ENCODE results near the gene RARRES2. TPM values are rescaled to one million over a fixed set of nuclear protein-coding genes. Genes with fewer than 3 reads are reported as not detected.

RARRES2 gene
- total RNA-seq, 1 experiment from 2014 or later: 2.1 TPM

DNA sequence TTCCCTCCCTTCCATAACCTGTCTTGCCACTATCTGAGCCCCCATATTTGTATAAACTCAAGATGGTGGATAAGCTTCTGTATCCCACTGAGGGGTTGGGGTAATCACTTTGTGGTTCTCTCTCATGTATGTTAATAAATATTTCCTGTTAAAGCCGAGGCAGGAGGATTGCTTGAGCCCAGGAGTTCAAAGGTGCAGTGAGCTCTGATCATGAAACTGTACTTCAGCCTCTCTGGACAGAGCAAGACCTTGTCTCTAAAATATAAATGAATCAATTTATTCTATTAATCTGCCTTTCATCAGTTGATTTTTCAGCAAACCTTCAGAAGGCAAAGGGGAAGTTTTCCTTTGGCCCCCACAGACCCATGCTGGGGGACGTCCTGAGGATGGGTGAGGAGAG is 1.8 kb upstream of the RARRES2 start:
- H3K27ac ChIP-seq (ENCODE audit: low read depth, low read length): no peak overlapping the region
- ATAC-seq: no peak
- no peaks in the 10 kb centered on the region for H3K36me3 ChIP-seq (ENCODE audit: control insufficient read depth in 1 of 2, insufficient read depth in 2 of 2, low read length in 2 of 2)
- no peaks in the 10 kb centered on the region for H3K4me1 ChIP-seq (ENCODE audit: control insufficient read depth in 1 of 2, insufficient read depth in 2 of 2, low read length in 2 of 2)
- no peak for DNase-seq (ENCODE audit: low read depth, low spot score)
- intact Hi-C loops (cut with micrococcal nuclease): no loop called here
- no peak overlapping the region for H2AFZ ChIP-seq (ENCODE audit: low read depth, low read length, poor library complexity, severe bottlenecking)
- H3K9ac ChIP-seq (ENCODE audit: low read length): no peak overlapping the region
- ChIA-PET RAD21 (ENCODE audit: low non-redundant PET in 1 of 2, low total read pairs in 2 of 2, uncharacterized antibody in 2 of 2, unreplicated experiment in 2 of 2) (no interaction called here), CTCF (no interaction called here), POLR2A (no interaction called here)
- no peaks in the 10 kb centered on the region for H3K27me3 ChIP-seq (ENCODE audit: insufficient read depth, low read length)
- no peaks in the 10 kb centered on the region for H3K9me2 ChIP-seq (ENCODE audit: insufficient read depth)
- no TSS peak for BruUV-seq (replicated peaks)
- H4K20me1 ChIP-seq (ENCODE audit: insufficient read depth): no peaks in the 10 kb centered on the region
- no peak for TF ChIP-seq RAD21 (IDR thresholded peaks at IDR 0.05; ENCODE audit: low read depth)
- TF ChIP-seq POLR2AphosphoS5 (IDR thresholded peaks at IDR 0.05; ENCODE audit: low read depth, low read length): no peak
- no peak for TF ChIP-seq SRF (IDR thresholded peaks at IDR 0.05; ENCODE audit: low read depth)
- TF ChIP-seq CBX3 (IDR thresholded peaks at IDR 0.05; ENCODE audit: low read depth): no peak
- no peak for TF ChIP-seq TCF7L2 (IDR thresholded peaks at IDR 0.05; ENCODE audit: borderline replicate concordance, extremely low read depth, insufficient read depth, insufficient read length)
- TF ChIP-seq EZH2phosphoT487 (IDR thresholded peaks at IDR 0.05; ENCODE audit: borderline replicate concordance): no peak
- TF ChIP-seq YY1 (IDR thresholded peaks at IDR 0.05; ENCODE audit: extremely low read depth, insufficient replicate concordance, low read depth, low read length): no peak
- TF ChIP-seq ZFX (IDR thresholded peaks at IDR 0.05): no peak
- TF ChIP-seq POLR2A (IDR thresholded peaks at IDR 0.05; ENCODE audit: borderline replicate concordance, extremely low read depth, insufficient read depth, insufficient read length): no peak
- TF ChIP-seq FOSL1 (IDR thresholded peaks at IDR 0.05; ENCODE audit: low read depth): no peak
- no peak for TF ChIP-seq CEBPB (IDR thresholded peaks at IDR 0.05; ENCODE audit: low read depth)
- TF ChIP-seq, protein P1, sequence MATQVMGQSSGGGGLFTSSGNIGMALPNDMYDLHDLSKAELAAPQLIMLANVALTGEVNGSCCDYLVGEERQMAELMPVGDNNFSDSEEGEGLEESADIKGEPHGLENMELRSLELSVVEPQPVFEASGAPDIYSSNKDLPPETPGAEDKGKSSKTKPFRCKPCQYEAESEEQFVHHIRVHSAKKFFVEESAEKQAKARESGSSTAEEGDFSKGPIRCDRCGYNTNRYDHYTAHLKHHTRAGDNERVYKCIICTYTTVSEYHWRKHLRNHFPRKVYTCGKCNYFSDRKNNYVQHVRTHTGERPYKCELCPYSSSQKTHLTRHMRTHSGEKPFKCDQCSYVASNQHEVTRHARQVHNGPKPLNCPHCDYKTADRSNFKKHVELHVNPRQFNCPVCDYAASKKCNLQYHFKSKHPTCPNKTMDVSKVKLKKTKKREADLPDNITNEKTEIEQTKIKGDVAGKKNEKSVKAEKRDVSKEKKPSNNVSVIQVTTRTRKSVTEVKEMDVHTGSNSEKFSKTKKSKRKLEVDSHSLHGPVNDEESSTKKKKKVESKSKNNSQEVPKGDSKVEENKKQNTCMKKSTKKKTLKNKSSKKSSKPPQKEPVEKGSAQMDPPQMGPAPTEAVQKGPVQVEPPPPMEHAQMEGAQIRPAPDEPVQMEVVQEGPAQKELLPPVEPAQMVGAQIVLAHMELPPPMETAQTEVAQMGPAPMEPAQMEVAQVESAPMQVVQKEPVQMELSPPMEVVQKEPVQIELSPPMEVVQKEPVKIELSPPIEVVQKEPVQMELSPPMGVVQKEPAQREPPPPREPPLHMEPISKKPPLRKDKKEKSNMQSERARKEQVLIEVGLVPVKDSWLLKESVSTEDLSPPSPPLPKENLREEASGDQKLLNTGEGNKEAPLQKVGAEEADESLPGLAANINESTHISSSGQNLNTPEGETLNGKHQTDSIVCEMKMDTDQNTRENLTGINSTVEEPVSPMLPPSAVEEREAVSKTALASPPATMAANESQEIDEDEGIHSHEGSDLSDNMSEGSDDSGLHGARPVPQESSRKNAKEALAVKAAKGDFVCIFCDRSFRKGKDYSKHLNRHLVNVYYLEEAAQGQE (IDR thresholded peaks at IDR 0.05; ENCODE audit: low read depth): no peak
- TF ChIP-seq, protein P2, sequence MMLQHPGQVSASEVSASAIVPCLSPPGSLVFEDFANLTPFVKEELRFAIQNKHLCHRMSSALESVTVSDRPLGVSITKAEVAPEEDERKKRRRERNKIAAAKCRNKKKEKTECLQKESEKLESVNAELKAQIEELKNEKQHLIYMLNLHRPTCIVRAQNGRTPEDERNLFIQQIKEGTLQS (IDR thresholded peaks at IDR 0.05): no peak
- TF ChIP-seq SIN3A (IDR thresholded peaks at IDR 0.05; ENCODE audit: low read depth): no peak
- TF ChIP-seq, protein P3, sequence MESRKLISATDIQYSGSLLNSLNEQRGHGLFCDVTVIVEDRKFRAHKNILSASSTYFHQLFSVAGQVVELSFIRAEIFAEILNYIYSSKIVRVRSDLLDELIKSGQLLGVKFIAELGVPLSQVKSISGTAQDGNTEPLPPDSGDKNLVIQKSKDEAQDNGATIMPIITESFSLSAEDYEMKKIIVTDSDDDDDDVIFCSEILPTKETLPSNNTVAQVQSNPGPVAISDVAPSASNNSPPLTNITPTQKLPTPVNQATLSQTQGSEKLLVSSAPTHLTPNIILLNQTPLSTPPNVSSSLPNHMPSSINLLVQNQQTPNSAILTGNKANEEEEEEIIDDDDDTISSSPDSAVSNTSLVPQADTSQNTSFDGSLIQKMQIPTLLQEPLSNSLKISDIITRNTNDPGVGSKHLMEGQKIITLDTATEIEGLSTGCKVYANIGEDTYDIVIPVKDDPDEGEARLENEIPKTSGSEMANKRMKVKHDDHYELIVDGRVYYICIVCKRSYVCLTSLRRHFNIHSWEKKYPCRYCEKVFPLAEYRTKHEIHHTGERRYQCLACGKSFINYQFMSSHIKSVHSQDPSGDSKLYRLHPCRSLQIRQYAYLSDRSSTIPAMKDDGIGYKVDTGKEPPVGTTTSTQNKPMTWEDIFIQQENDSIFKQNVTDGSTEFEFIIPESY (IDR thresholded peaks at IDR 0.05; ENCODE audit: extremely low read depth, insufficient replicate concordance, low read length): no peak
- no peak for TF ChIP-seq ZNF274 (IDR thresholded peaks at IDR 0.05; ENCODE audit: low read depth, low read length)
- TF ChIP-seq, protein P4, sequence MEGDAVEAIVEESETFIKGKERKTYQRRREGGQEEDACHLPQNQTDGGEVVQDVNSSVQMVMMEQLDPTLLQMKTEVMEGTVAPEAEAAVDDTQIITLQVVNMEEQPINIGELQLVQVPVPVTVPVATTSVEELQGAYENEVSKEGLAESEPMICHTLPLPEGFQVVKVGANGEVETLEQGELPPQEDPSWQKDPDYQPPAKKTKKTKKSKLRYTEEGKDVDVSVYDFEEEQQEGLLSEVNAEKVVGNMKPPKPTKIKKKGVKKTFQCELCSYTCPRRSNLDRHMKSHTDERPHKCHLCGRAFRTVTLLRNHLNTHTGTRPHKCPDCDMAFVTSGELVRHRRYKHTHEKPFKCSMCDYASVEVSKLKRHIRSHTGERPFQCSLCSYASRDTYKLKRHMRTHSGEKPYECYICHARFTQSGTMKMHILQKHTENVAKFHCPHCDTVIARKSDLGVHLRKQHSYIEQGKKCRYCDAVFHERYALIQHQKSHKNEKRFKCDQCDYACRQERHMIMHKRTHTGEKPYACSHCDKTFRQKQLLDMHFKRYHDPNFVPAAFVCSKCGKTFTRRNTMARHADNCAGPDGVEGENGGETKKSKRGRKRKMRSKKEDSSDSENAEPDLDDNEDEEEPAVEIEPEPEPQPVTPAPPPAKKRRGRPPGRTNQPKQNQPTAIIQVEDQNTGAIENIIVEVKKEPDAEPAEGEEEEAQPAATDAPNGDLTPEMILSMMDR (IDR thresholded peaks at IDR 0.05 in 2 of 3, conservative IDR thresholded peaks at IDR 0.05 in 1 of 3; ENCODE audit: borderline replicate concordance in 1 of 3, insufficient read depth in 1 of 3, low read depth in 2 of 3, low read length in 2 of 3): no peak
- TF ChIP-seq EZH2 (IDR thresholded peaks at IDR 0.05): no peak
- no peak for TF ChIP-seq JUND (IDR thresholded peaks at IDR 0.05)
- H3K4me3 ChIP-seq (replicated peaks in 1 of 2; ENCODE audit: low read depth in 1 of 2, low read length in 2 of 2): no peak overlapping the region
- H3K4me2 ChIP-seq (ENCODE audit: low read length): no peak overlapping the region
- H3K79me2 ChIP-seq (ENCODE audit: insufficient read depth, low read length): no peaks in the 10 kb centered on the region
- H3K9me3 ChIP-seq (ENCODE audit: control insufficient read depth in 1 of 2, insufficient read depth in 1 of 2, low read depth in 1 of 2, low read length in 2 of 2): no peaks in the 10 kb centered on the region

All from HCT116 (cell line).